Measurements from ENCODE around the gene PMIS2.

Gene PMIS2

GRCh38 chr19:35556846-35557538, 29.0 kb upstream of the PMIS2 start:
- no peak for DNase-seq (ENCODE audit: low read depth)

GRCh38 chr19:35557539-35558399, 28.2 kb upstream of the PMIS2 start:
- DNase-seq (ENCODE audit: low read depth) = peak; percentile 26

DNA sequence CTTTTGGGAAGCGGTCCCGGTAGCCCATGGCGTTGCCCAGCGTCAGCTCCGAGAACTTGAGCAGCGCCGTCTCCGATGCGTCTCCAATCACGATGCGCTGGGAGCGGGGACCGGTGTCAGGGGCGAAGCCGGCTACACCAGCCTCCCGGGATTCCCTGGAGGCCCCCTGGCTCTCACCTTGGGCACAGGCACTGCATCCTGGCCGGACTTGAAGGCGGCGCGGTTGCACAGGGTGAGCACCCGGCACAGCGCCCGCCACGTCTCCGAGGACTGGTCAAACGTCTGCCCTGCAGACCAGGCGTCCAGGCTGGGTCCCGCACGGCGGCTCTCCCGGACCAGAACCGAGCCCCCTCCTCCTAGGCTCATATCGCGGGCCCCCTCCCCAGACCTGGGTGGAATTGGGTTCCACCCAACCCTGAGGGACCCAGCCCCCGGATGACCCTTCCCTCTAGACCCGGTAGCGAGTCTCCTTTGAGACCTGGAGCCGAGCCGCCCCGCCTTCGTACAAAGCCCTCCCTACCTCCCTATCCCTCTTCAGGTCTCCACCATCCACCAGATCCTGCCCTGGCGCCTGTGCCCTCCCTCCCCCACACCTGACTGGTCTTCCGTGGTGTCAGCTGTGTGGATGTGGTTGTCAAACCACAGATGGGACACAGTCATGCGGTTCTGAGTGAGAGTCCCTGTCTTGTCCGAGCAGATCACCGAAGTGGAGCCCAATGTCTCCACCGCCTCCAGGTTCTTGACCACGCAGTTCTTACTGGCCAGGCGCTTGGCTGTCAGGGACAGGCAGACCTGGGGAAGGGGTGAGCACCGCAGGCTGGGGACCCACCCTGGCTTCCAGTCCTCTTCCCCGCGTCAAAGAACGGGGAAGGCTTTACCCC, 27.3 kb upstream of the PMIS2 start:
- DNase-seq (ENCODE audit: low read depth) = no peak

- DNase-seq (ENCODE audit: low read depth) = no peak
Measured at GRCh38 chr19:35559281-35559659, 26.7 kb upstream of the PMIS2 start.

DNA sequence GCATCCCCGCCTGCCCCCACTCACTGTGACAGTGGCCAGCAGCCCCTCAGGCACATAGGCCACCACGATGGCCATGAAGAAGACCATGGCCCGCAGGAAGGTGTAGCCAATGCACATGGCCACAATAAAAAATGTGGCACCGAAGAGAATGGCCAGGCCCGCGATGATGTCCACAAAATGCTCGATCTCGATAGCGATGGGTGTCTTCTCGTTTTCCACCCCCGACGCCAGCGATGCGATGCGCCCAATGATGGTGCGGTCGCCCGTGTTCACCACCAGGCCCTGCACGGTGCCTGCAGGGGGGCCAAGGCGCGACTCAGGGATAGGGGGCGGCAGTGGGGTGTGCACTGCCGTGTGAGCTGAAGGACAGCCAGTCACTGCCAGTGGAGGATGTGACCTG, 26.2 kb upstream of the PMIS2 start:
- no peak for DNase-seq (ENCODE audit: low read depth)

GRCh38 chr19:35560271-35560670, 25.7 kb upstream of the PMIS2 start:
- DNase-seq (ENCODE audit: low read depth) = no peak

DNA sequence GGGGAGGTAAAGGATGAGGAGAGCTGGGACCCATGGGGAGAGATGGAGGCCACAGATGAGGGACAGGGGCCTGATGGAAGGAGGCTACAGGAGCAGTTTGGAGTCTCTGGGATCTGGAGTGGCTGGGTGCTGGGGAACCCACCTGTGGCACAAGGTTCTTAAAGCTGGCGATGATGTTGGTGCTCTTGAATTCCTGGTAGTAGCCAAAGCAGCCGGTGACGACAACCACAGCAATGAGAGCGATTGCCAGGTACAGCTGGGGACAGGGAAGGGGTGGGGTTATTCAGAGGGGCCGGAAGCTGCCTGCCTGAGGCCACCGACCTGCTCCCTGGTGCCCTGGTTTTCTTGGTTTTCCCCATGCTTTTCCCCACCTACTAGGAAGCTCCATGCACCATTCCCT, 25.3 kb upstream of the PMIS2 start:
- DNase-seq (ENCODE audit: low read depth) = no peak

- no peak for DNase-seq (ENCODE audit: low read depth)
Measured at GRCh38 chr19:35561436-35561835, 24.5 kb upstream of the PMIS2 start.

- DNase-seq (ENCODE audit: low read depth) = no peak
Measured at GRCh38 chr19:35562336-35562735, 23.6 kb upstream of the PMIS2 start.

DNA sequence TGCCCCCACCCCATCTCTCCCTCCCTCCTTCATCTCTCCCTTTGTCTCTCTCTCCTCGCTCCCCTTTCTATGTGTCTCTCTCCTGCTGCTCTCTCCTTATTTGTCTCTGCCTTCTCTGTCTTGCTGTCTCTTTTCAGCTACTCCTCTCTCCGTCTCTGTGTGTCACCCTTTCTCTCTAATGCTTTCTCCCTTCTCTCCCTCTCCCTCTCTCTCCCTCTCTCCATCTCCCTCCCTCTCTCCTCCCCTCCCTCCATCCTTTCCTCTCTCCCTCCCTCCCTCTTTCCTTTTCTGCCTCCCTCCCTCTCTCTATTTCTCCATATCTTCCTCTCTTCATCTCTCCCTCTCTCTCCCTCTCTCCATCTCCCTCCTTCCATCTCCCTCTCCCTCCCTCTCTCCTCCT, 23.2 kb upstream of the PMIS2 start:
- DNase-seq (ENCODE audit: low read depth) = no peak

DNA sequence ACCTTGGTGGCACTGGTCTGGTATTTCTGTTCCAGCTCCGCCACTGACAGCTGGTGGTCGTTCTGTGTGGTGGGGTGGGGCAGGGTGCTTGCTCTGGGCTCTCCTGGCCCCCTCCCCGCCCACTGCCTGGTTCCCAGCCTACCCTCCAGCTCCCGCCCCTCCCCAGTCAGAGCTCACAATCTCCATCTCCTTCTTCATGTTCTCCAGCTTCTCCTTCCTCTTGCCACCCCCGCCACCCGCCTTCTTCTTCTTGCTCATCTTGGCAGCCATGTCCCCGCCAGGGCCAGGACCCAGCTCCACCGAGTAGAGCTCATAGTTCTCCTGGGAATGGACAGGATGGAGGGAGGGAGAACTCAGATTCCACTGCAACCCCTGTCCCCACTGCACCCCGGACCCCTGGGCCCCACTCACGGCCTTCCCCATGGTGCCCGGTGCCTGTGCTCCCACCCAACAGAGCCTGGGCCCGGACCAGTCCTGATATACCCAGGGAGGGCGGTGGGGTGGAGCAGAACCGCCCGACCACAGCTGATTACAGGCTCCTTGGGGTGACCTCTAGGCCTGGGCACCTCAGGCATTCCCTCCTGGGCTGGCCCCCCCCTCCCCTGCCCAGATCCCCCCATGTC, 22.7 kb upstream of the PMIS2 start, which contains the start of gene ATP4A:
Gene ATP4A (minus strand): TSS at position 452 of the 623 bp plus-strand sequence. CDS start 29 bp downstream, at position 423.
- no peak for DNase-seq (ENCODE audit: low read depth)

- DNase-seq (ENCODE audit: low read depth) = no peak
Measured at GRCh38 chr19:35565016-35565856, 20.7 kb upstream of the PMIS2 start.

DNA sequence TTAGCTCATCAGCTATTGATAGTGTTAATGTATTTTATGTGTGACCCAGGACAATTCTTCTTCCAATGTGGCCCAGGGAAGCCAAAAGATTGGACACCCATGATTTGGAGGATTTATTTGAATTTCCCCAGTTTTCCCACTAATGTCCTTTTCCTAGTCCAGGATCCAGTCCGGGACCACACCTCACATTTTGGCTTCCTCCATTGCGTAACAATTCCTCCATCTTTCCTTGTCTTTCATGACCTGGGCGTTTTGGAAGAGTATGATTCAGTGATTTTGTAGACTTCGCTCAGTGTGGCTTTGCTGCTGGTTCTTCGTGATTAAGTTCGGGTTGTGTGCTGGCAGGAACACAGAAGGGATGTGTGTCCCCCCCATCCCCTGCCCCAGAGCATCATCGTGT, 19.2 kb upstream of the PMIS2 start:
- no peak for DNase-seq (ENCODE audit: low read depth)

DNA sequence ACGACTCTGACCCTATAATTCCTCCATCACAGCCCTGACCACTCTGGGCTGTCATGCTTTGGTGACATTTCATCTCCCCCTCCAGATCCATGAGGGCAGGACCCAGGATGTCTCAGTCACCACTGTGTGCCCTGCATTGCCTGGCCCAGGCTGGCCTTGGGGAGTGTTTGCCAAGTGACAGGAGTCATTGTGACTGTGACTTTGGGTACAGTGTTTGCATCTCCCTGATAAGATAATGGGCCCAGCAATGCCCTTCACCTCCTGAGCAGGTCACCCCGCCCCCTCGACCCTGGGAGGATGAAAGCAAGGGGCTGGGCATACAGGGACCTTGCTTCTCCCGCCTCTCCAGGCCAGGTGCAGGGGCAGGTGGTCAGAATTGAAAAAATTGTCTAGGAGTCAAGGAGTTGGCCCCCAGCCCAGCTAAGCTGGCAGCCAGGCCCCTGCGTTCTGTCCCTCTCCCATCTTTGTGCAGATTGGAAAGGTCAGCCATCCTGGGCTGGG, 16.6 kb upstream of the PMIS2 start:
- DNase-seq (ENCODE audit: low read depth) = no peak

GRCh38 chr19:35571406-35571965, 14.5 kb upstream of the PMIS2 start:
- no peak for DNase-seq (ENCODE audit: low read depth)

DNA sequence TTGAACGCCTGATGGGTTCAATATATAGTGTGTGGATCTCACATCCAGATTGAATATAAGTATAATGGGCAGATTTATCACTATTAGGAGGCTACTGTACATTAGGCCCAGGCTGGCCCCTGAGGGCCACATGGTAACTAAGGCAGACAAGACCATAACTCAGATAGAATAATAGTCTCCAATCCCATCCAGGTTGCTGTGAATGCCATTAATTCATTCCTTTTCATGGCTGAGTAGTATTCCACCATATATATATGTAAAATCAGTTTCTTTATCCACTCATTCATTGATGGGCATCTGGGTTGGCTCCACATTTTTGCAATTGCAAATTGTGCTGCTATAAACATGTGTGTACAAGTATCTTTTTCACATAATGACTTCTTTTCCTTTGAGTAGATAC, 8.1 kb upstream of the PMIS2 start:
- DNase-seq (ENCODE audit: low read depth) = no peak

GRCh38 chr19:35578707-35579106, 7.3 kb upstream of the PMIS2 start:
- no peak for DNase-seq (ENCODE audit: low read depth)

GRCh38 chr19:35582760-35583159, 3.2 kb upstream of the PMIS2 start:
- DNase-seq (ENCODE audit: low read depth) = no peak

DNA sequence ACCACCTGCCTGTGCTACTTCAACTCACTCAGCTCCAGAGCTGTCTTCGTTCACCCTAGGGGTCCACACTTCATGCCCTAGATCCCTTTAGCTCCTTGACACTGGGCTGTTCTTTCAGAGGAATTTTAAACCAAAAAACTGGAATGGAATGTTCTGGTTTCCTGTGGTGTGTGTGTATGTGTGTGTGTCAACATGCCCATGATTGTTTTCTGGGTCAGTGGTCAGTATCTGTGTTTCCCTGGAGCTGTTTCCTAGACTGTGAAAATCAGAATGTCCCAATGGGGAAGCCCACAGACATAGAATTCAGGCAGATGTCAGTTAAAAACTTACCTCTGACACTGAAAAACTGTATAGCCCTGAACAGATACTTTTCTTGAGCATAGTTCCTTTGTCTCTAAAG, 1.3 kb downstream of the PMIS2 start:
- DNase-seq (ENCODE audit: low read depth) = no peak

DNA sequence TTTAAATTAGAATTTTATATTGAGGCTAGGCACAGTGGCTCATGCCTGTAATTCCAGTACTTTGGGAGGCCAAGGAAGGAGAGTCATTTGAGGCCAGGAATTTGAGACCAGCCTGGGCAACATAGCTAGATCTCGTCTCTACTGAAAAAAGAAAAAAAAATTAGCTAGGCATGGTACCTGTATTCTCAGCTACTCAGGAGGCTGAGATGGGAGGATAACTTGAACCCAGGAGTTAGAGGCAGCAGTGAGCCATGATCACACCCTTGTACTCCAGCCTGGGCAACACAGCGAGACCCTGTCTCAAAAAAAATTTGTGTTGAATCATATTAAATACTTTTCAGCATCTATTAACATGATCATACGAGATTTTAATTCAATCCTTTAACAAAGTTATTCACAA, 4.9 kb downstream of the PMIS2 start:
- DNase-seq (ENCODE audit: low read depth) = no peak

DNA sequence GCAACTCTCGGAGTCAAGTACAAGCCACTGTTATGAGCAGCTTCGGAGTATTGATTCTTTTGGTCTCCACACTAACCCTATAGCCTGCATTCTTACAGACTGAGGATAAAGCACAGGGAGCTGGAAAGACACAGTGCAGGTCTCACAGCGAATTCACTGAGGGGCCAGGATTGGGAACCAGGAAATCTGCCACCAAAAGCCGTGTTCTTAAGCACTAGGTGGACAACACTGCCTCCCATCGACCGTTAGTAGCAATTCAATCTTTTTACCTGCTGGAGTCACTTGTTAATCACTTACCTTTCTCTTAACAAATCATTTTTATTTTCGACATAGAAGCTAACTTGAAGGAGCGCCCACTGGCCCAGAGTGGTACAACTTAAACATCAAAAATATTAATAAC, 6.3 kb downstream of the PMIS2 start:
- DNase-seq (ENCODE audit: low read depth) = no peak

Data from stimulated activated CD8-positive, alpha-beta memory T cell treated with anti-CD3 and anti-CD28 coated beads, Interleukin-7, amount 100 ng/mL, for 24 hours (primary cell).